ENCODE data around the gene DIS3L2.

DIS3L2 gene

GRCh38 chr2:232200195-232200594 lies 238.7 kb downstream of the DIS3L2 start:
- DNase-seq: no peak

- no peak for DNase-seq
Observed at GRCh38 chr2:232203166-232203891, 241.8 kb downstream of the DIS3L2 start.

- no peak for DNase-seq
Observed at GRCh38 chr2:232203936-232204335, 242.4 kb downstream of the DIS3L2 start.

GRCh38 chr2:232204457-232204931 lies 243.0 kb downstream of the DIS3L2 start:
- no peak for DNase-seq

- DNase-seq: no peak
Observed at GRCh38 chr2:232207174-232207573, 245.7 kb downstream of the DIS3L2 start.

GRCh38 chr2:232210306-232210705 lies 248.8 kb downstream of the DIS3L2 start:
- no peak for DNase-seq

- DNase-seq: no peak
Observed at GRCh38 chr2:232211743-232212686, 250.5 kb downstream of the DIS3L2 start.

- DNase-seq: no peak
Observed at GRCh38 chr2:232213176-232213575, 251.7 kb downstream of the DIS3L2 start.

- DNase-seq: no peak
Observed at GRCh38 chr2:232214053-232214452, 252.5 kb downstream of the DIS3L2 start.

GRCh38 chr2:232216028-232216427 lies 254.5 kb downstream of the DIS3L2 start:
- no peak for DNase-seq

- no peak for DNase-seq
Observed at GRCh38 chr2:232218778-232219495, 257.4 kb downstream of the DIS3L2 start.

GRCh38 chr2:232219496-232219870 lies 258.0 kb downstream of the DIS3L2 start:
- no peak for DNase-seq

- no peak for DNase-seq
Observed at GRCh38 chr2:232219932-232220331, 258.4 kb downstream of the DIS3L2 start.

GRCh38 chr2:232225429-232225828 lies 263.9 kb downstream of the DIS3L2 start:
- no peak for DNase-seq

GRCh38 chr2:232225895-232226294 lies 264.4 kb downstream of the DIS3L2 start:
- DNase-seq: no peak

- no peak for DNase-seq
Observed at GRCh38 chr2:232228332-232228731, 266.8 kb downstream of the DIS3L2 start.

- DNase-seq: no peak
Observed at GRCh38 chr2:232228971-232229894, 267.7 kb downstream of the DIS3L2 start.

GRCh38 chr2:232229911-232230310 lies 268.4 kb downstream of the DIS3L2 start:
- DNase-seq: no peak

GRCh38 chr2:232230560-232230959 lies 269.0 kb downstream of the DIS3L2 start:
- no peak for DNase-seq

GRCh38 chr2:232231554-232231953 lies 270.0 kb downstream of the DIS3L2 start:
- DNase-seq: no peak

- DNase-seq: no peak
Observed at GRCh38 chr2:232232915-232233314, 271.4 kb downstream of the DIS3L2 start.
